Lower leg skin (tissue), 3 donors: Measurements from ENCODE around the gene SAMD4B.

Experiments used
- CTCF ChIP-seq, 3 donors: fragments of 450-650 bp; IDR thresholded peaks; one replicate each; pipeline ENCODE4 v1.5.1; 2016; ENCODE audit warnings: antibody characterized with exemption in 3 of 3, mild to moderate bottlenecking in 3 of 3, moderate library complexity in 2 of 3
- POLR2A ChIP-seq, 2 donors: fragments of 450-650 bp; IDR thresholded peaks; one replicate each; pipeline ENCODE4 v1.6.1; 2016 to 2017; ENCODE audit warnings: antibody characterized with exemption in 2 of 2, mild to moderate bottlenecking in 1 of 2, moderate library complexity in 1 of 2

DNA sequence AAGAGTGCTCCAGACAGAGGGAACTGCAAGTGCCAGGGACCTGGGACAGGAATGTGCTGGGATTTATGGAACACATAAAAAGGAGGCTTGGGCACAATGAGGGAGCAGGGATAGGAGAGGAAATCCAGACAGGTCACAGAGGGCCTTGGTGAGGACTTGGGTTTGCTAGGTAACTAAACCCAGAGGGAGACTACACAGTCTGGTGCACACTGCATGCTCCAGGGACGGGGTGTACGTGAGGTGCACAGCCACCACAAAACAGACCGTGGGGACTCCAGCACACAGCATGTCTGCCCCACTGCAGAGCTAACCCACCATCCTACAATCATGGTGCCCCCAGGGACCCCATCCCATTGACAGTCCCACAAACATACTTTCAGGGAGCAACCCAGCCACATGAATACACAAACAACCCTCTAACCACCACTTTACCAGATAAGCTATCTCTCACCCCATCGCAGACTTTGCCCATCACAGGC, 58.9 kb downstream of the SAMD4B start:
- TF ChIP-seq POLR2A (IDR thresholded peaks at IDR 0.05) (no peak), CTCF (IDR thresholded peaks at IDR 0.05) (no peak)
